ENCODE results near the gene RRP15. TPM values are rescaled to one million over a fixed set of nuclear protein-coding genes. Genes with fewer than 3 reads are reported as not detected.

RRP15 gene
- total and polyA plus RNA-seq, 9 of the 15 experiments (the other 6 are each of a cell fraction or from before 2014, with no cell fraction given), result 9.5 to 58.1 (median 29.3) TPM

GRCh38 chr1:218303176-218303879, 18.2 kb downstream of the RRP15 start:
- intact Hi-C loops (cut with micrococcal nuclease), result loop anchor here (10.0 kb wide), 1 partner anchor 871 kb away; the partner anchor contains the start of gene LYPLAL1
- POLR2A ChIA-PET, result interaction anchor here (0.9 to 1.9 kb wide), 3 partner anchors 9 to 15 kb away, joined by 3 to 8 read pairs (median 4); no protein-coding TSS in a partner anchor

More at GRCh38 chr1:218303176-218303879, 18.2 kb downstream of the RRP15 start:
- DNase-seq (ENCODE audit: extremely low read depth in 1 of 4, low spot score in 3 of 4), result no peak
- CTCF ChIA-PET (ENCODE audit: low intra/inter-chr PET ratio), result interaction anchor here (0.7 kb wide), 1 partner anchor 260 kb away, joined by 3 read pairs; no protein-coding TSS in a partner anchor
- no peak for FAIRE-seq
- no peak for ATAC-seq
- H3K4me2 ChIP-seq (ENCODE audit: insufficient read depth, low read length), result no peak overlapping the region
- no peak overlapping the region for H3K4me3 ChIP-seq
- no peak overlapping the region for H2AFZ ChIP-seq (ENCODE audit: low read depth, low read length)
- peaks cover 13 to 42% of the 10 kb centered on the region in 2 experiments for H3K4me1 ChIP-seq (replicated peaks in 1 of 2; ENCODE audit: control insufficient read depth in 2 of 2, insufficient read depth in 2 of 2, low read length in 2 of 2)
- TF ChIP-seq, protein P1, sequence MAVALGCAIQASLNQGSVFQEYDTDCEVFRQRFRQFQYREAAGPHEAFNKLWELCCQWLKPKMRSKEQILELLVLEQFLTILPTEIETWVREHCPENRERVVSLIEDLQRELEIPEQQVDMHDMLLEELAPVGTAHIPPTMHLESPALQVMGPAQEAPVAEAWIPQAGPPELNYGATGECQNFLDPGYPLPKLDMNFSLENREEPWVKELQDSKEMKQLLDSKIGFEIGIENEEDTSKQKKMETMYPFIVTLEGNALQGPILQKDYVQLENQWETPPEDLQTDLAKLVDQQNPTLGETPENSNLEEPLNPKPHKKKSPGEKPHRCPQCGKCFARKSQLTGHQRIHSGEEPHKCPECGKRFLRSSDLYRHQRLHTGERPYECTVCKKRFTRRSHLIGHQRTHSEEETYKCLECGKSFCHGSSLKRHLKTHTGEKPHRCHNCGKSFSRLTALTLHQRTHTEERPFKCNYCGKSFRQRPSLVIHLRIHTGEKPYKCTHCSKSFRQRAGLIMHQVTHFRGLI (CRISPR knock-in tag; IDR thresholded peaks at IDR 0.05), result no peak
- no peak for TF ChIP-seq NFRKB (IDR thresholded peaks at IDR 0.05; ENCODE audit: low read depth)
- no peak for TF ChIP-seq CHCHD3 (CRISPR knock-in tag; IDR thresholded peaks at IDR 0.05)
- no peak for TF ChIP-seq ZNF57 (CRISPR knock-in tag; IDR thresholded peaks at IDR 0.05)
- TF ChIP-seq ZNF511 (CRISPR knock-in tag; IDR thresholded peaks at IDR 0.05), result no peak
- no peak for TF ChIP-seq CBX5 (IDR thresholded peaks at IDR 0.05; ENCODE audit: borderline replicate concordance, low read depth)
- no peak for TF ChIP-seq CSDE1 (IDR thresholded peaks at IDR 0.05)
- TF ChIP-seq ZEB2 (IDR thresholded peaks at IDR 0.05), result no peak
- TF ChIP-seq ZFP91 (CRISPR knock-in tag; IDR thresholded peaks at IDR 0.05), result no peak
- TF ChIP-seq PHF21A (IDR thresholded peaks at IDR 0.05; ENCODE audit: borderline replicate concordance, low read depth), result no peak
- no peak for TF ChIP-seq HDGF (IDR thresholded peaks at IDR 0.05)
- no peak for TF ChIP-seq FIP1L1 (IDR thresholded peaks at IDR 0.05; ENCODE audit: low read depth, low read length, poor library complexity, severe bottlenecking)
- no peak for TF ChIP-seq STAG1 (CRISPR knock-in tag; IDR thresholded peaks at IDR 0.05; ENCODE audit: borderline replicate concordance)
- TF ChIP-seq ZBTB49 (CRISPR knock-in tag; IDR thresholded peaks at IDR 0.05; ENCODE audit: borderline replicate concordance), result no peak
- no peak for TF ChIP-seq KDM4B (IDR thresholded peaks at IDR 0.05; ENCODE audit: borderline replicate concordance in 2 of 2, low read depth in 1 of 2)
- in situ Hi-C loops (cut with MboI), result no loop called here
- H3K9me1 ChIP-seq (ENCODE audit: control insufficient read depth, insufficient read depth, low read length), result no peaks in the 10 kb centered on the region
- peaks cover 54% of the 10 kb centered on the region for H3K36me3 ChIP-seq (ENCODE audit: control insufficient read depth, insufficient read depth, low read length)
- H3K27ac ChIP-seq (ENCODE audit: extremely low read depth, low read depth, low read length), result peak overlapping the region; percentile 63; the same call in 2 of the 3 replicates
- H4K20me1 ChIP-seq (replicated peaks; ENCODE audit: control insufficient read depth, insufficient read depth, low read length), result no peaks in the 10 kb centered on the region
- H3K9ac ChIP-seq (ENCODE audit: insufficient read depth in 1 of 2, low read depth in 2 of 2, low read length in 2 of 2), result peak overlapping the region in 1 of 2 experiments; percentile 41; a peak in 1 of 4 replicates
- H3K9me3 ChIP-seq (replicated peaks; ENCODE audit: control insufficient read depth, insufficient read depth, low read depth, low read length), result no peaks in the 10 kb centered on the region
- no peaks in the 10 kb centered on the region for H3K27me3 ChIP-seq (ENCODE audit: control insufficient read depth in 2 of 2, insufficient read depth in 2 of 2, low read length in 2 of 2)
- H3K79me2 ChIP-seq (ENCODE audit: control insufficient read depth, insufficient read depth, low read length), result peaks cover 85% of the 10 kb centered on the region
- no TSS peak for BruUV-seq (replicated peaks)

Data from K562 (cell line).